Measurements from ENCODE around the gene PLCD3. TPM values are rescaled to one million over a fixed set of nuclear protein-coding genes. Genes with fewer than 3 reads are reported as not detected.

PLCD3 gene
- polyA plus RNA-seq, 4 donors = 7.8 to 23.1 (median 11.2) TPM

- WGBS, 3 donors = 82 to 91% (median 89%) methylated on average over 14 of the region's 14 CpGs
- H3K4me1 ChIP-seq (ENCODE audit: control insufficient read depth in 3 of 3, insufficient read depth in 2 of 3, low read depth in 1 of 3, low read length in 2 of 3) = peaks cover 0 to 24% (median 8%) of the 10 kb centered on the region in 3 donors
- H3K4me3 ChIP-seq (ENCODE audit: low read depth in 1 of 3, low read length in 3 of 3) = no peak overlapping the region
- DNase-seq = no peak
- no peak for FAIRE-seq
- H3K36me3 ChIP-seq (ENCODE audit: control insufficient read depth in 3 of 3, insufficient read depth in 2 of 3, low read depth in 1 of 3, low read length in 3 of 3) = peaks cover 2 to 44% (median 3%) of the 10 kb centered on the region in 3 donors
- no peak overlapping the region for H3K27ac ChIP-seq (ENCODE audit: low read depth in 1 of 3, low read length in 2 of 3)
- no peaks in the 10 kb centered on the region for H3K27me3 ChIP-seq (ENCODE audit: control insufficient read depth in 3 of 3, insufficient read depth in 3 of 3, low read length in 3 of 3)
- H3K9me3 ChIP-seq (ENCODE audit: control insufficient read depth in 2 of 2, insufficient read depth in 1 of 2, low read depth in 1 of 2, low read length in 1 of 2) = no peaks in the 10 kb centered on the region
Measured at GRCh38 chr17:45138911-45139532, 6.7 kb upstream of the PLCD3 start.

- no peaks in the 10 kb centered on the region for H3K27me3 ChIP-seq (ENCODE audit: control insufficient read depth in 3 of 3, insufficient read depth in 3 of 3, low read length in 3 of 3)
- H3K27ac ChIP-seq (ENCODE audit: low read depth in 1 of 3, low read length in 2 of 3) = peak overlapping the region in 2 of 3 donors; percentile 68 to 71
- H3K4me3 ChIP-seq (ENCODE audit: low read depth in 1 of 3, low read length in 3 of 3) = peak overlapping the region in 1 of 3 donors; percentile 65
- H3K36me3 ChIP-seq (ENCODE audit: control insufficient read depth in 3 of 3, insufficient read depth in 2 of 3, low read depth in 1 of 3, low read length in 3 of 3) = peaks cover 2 to 36% (median 3%) of the 10 kb centered on the region in 3 donors
- peak in 1 of 2 donors; percentile 95 for DNase-seq
- no peaks in the 10 kb centered on the region for H3K9me3 ChIP-seq (ENCODE audit: control insufficient read depth in 2 of 2, insufficient read depth in 1 of 2, low read depth in 1 of 2, low read length in 1 of 2)
- WGBS, 3 donors = 12 to 66% (median 44%) methylated on average over 11 of the region's 11 CpGs
- peaks cover 0 to 20% (median 8%) of the 10 kb centered on the region in 3 donors for H3K4me1 ChIP-seq (ENCODE audit: control insufficient read depth in 3 of 3, insufficient read depth in 2 of 3, low read depth in 1 of 3, low read length in 2 of 3)
- no peak for FAIRE-seq
Measured at GRCh38 chr17:45137561-45138305, 5.4 kb upstream of the PLCD3 start.

GRCh38 chr17:45136846-45137560 is 4.7 kb upstream of the PLCD3 start:
- no peak for FAIRE-seq
- Histone ChIP-seq H3K9me3 (ENCODE audit: control insufficient read depth in 2 of 2, insufficient read depth in 1 of 2, low read depth in 1 of 2, low read length in 1 of 2) (no peaks in the 10 kb centered on the region), H3K36me3 (ENCODE audit: control insufficient read depth in 3 of 3, insufficient read depth in 2 of 3, low read depth in 1 of 3, low read length in 3 of 3) (peaks cover 2 to 36% (median 3%) of the 10 kb centered on the region in 3 donors), H3K27ac (ENCODE audit: low read depth in 1 of 3, low read length in 2 of 3) (peak overlapping the region in 1 of 3 donors; percentile 68), H3K4me1 (ENCODE audit: control insufficient read depth in 3 of 3, insufficient read depth in 2 of 3, low read depth in 1 of 3, low read length in 2 of 3) (peaks cover 0 to 21% (median 8%) of the 10 kb centered on the region in 3 donors), H3K4me3 (ENCODE audit: low read depth in 1 of 3, low read length in 3 of 3) (peak overlapping the region in 1 of 3 donors; percentile 65), H3K27me3 (ENCODE audit: control insufficient read depth in 3 of 3, insufficient read depth in 3 of 3, low read length in 3 of 3) (no peaks in the 10 kb centered on the region)
- DNase-seq = no peak
- 41 to 74% (median 56%) methylated on average over 12 of the region's 12 CpGs for WGBS, 3 donors

- Histone ChIP-seq H3K9me3 (ENCODE audit: control insufficient read depth in 2 of 2, insufficient read depth in 1 of 2, low read depth in 1 of 2, low read length in 1 of 2) (no peaks in the 10 kb centered on the region), H3K27ac (ENCODE audit: low read depth in 1 of 3, low read length in 2 of 3) (peak overlapping the region; percentile 68 to 79 (median 69)), H3K36me3 (ENCODE audit: control insufficient read depth in 3 of 3, insufficient read depth in 2 of 3, low read depth in 1 of 3, low read length in 3 of 3) (peaks cover 2 to 36% (median 3%) of the 10 kb centered on the region in 3 donors), H3K27me3 (ENCODE audit: control insufficient read depth in 3 of 3, insufficient read depth in 3 of 3, low read length in 3 of 3) (no peaks in the 10 kb centered on the region), H3K4me1 (ENCODE audit: control insufficient read depth in 3 of 3, insufficient read depth in 2 of 3, low read depth in 1 of 3, low read length in 2 of 3) (peaks cover 0 to 27% (median 8%) of the 10 kb centered on the region in 3 donors), H3K4me3 (ENCODE audit: low read depth in 1 of 3, low read length in 3 of 3) (peak overlapping the region; percentile 50 to 81 (median 65))
- peak in 1 of 2 donors; percentile 26 for DNase-seq
- FAIRE-seq = no peak
- 22 to 47% (median 35%) methylated on average over 21 of the region's 21 CpGs for WGBS, 3 donors
Measured at GRCh38 chr17:45135978-45136791, 3.9 kb upstream of the PLCD3 start.

GRCh38 chr17:45135192-45135977 is 3.1 kb upstream of the PLCD3 start, which contains the start of gene ACBD4:
Gene ACBD4 (plus strand): TSS chr17:45135687. CDS start chr17:45136145, 458 bp downstream.
- peak within 1 kb of the TSS; percentile 68 to 79 (median 69) for H3K27ac ChIP-seq (ENCODE audit: low read depth in 1 of 3, low read length in 2 of 3)
- peaks cover 0 to 35% (median 8%) of the 10 kb centered on the region in 3 donors for H3K4me1 ChIP-seq (ENCODE audit: control insufficient read depth in 3 of 3, insufficient read depth in 2 of 3, low read depth in 1 of 3, low read length in 2 of 3)
- H3K36me3 ChIP-seq (ENCODE audit: control insufficient read depth in 3 of 3, insufficient read depth in 2 of 3, low read depth in 1 of 3, low read length in 3 of 3) = peaks cover 2 to 36% (median 3%) of the 10 kb centered on the region in 3 donors
- H3K4me3 ChIP-seq (ENCODE audit: low read depth in 1 of 3, low read length in 3 of 3) = peak within 1 kb of the TSS; percentile 50 to 81 (median 65)
- DNase-seq (peak; percentile 98 to 99), FAIRE-seq (peak; percentile 67)
- H3K27me3 ChIP-seq (ENCODE audit: control insufficient read depth in 3 of 3, insufficient read depth in 3 of 3, low read length in 3 of 3) = no peaks in the 10 kb centered on the region
- H3K9me3 ChIP-seq (ENCODE audit: control insufficient read depth in 2 of 2, insufficient read depth in 1 of 2, low read depth in 1 of 2, low read length in 1 of 2) = no peaks in the 10 kb centered on the region
- 5 to 6% (median 6%) methylated on average over 37 to 40 of the region's 40 CpGs for WGBS, 3 donors

- H3K4me1 ChIP-seq (ENCODE audit: control insufficient read depth in 3 of 3, insufficient read depth in 2 of 3, low read depth in 1 of 3, low read length in 2 of 3) = peaks cover 0 to 60% (median 9%) of the 10 kb centered on the region in 3 donors
- peaks cover 0 to 18% (median 0%) of the 10 kb centered on the region in 3 donors for H3K36me3 ChIP-seq (ENCODE audit: control insufficient read depth in 3 of 3, insufficient read depth in 2 of 3, low read depth in 1 of 3, low read length in 3 of 3)
- WGBS, 3 donors = 0 to 1% (median 1%) methylated on average over 45 to 71 of the region's 71 CpGs
- H3K27me3 ChIP-seq (ENCODE audit: control insufficient read depth in 3 of 3, insufficient read depth in 3 of 3, low read length in 3 of 3) = no peaks in the 10 kb centered on the region
- peak overlapping the region; percentile 39 to 91 (median 77) for H3K4me3 ChIP-seq (ENCODE audit: low read depth in 1 of 3, low read length in 3 of 3)
- H3K9me3 ChIP-seq (ENCODE audit: control insufficient read depth in 2 of 2, insufficient read depth in 1 of 2, low read depth in 1 of 2, low read length in 1 of 2) = no peaks in the 10 kb centered on the region
- FAIRE-seq (no peak), DNase-seq (peak; percentile 80 to 84)
- peak overlapping the region; percentile 80 to 98 (median 84) for H3K27ac ChIP-seq (ENCODE audit: low read depth in 1 of 3, low read length in 2 of 3)
Measured at GRCh38 chr17:45132572-45133463, 503 bp upstream of the PLCD3 start.
